Upper lobe of right lung (tissue), 1 donor: Measurements from ENCODE around the gene EIF4E2. TPM values are rescaled to one million over a fixed set of nuclear protein-coding genes. Genes with fewer than 3 reads are reported as not detected.

ENCODE experiments used
- ATAC-seq: fragments of 200-7000 bp; cut with Tn5 transposase; one replicate; pipeline ENCODE4 v1.9.1; 2020; ENCODE audit warnings: mild to moderate bottlenecking, moderate library complexity
- DNase-seq: peaks from one replicate; pipeline ENCODE4 v3.0.0-alpha.2; 2020
- H3K27ac ChIP-seq: fragments of 200-600 bp; one replicate; pipeline ENCODE4 v1.8.0; 2022
- H3K27me3 ChIP-seq: fragments of 200-600 bp; one replicate; pipeline ENCODE4 v1.8.0; 2022; ENCODE audit warnings: mild to moderate bottlenecking
- H3K36me3 ChIP-seq: fragments of 200-600 bp; one replicate; pipeline ENCODE4 v1.8.0; 2022
- H3K4me1 ChIP-seq: fragments of 200-600 bp; one replicate; pipeline ENCODE4 v1.8.0; 2022
- H3K4me3 ChIP-seq: fragments of 200-600 bp; one replicate; pipeline ENCODE4 v1.8.0; 2022; ENCODE audit warnings: mild to moderate bottlenecking
- H3K9me3 ChIP-seq: fragments of 200-600 bp; one replicate; pipeline ENCODE4 v1.8.0; 2022
- CTCF ChIP-seq: fragments of 200-600 bp; IDR thresholded peaks from one replicate; pipeline ENCODE4 v1.8.0; 2022; ENCODE audit warnings: antibody characterized with exemption
- intact Hi-C: fragments of 100-400 bp; cut with DNase I; formaldehyde crosslinking; loops from one replicate; pipeline ENCODE4 v1.11.0; 2022
- total RNA-seq: library from RNA; stranded (reverse); fragmentation: NEBNext Ultra II Directional; extraction: Animal tissue kit (Norgen Biotek cat#: 25700); gene quantifications from one replicate; pipeline ENCODE4 v1.2.1, GENCODE V29; 2021
- donor health status: DM: no; HTN: yes; CAD: no; lungs with severe emphysema.

Gene EIF4E2
- total RNA-seq, 1 donor from 2014 or later = 68.0 TPM

- H3K27ac ChIP-seq = no peak within 1 kb of the TSS
- H3K4me1 ChIP-seq = peaks cover 15% of the 10 kb centered on the region
- DNase-seq (no peak), ATAC-seq (no peak)
- no peaks in the 10 kb centered on the region for H3K9me3 ChIP-seq
- peaks cover 51% of the 10 kb centered on the region for H3K27me3 ChIP-seq
- no peak for TF ChIP-seq CTCF
- no peak within 1 kb of the TSS for H3K4me3 ChIP-seq
- intact Hi-C loops = loop anchor here (10.0 kb wide), 1 partner anchor 615 kb away; no protein-coding TSS in a partner anchor
- no peaks in the 10 kb centered on the region for H3K36me3 ChIP-seq
Measured at GRCh38 chr2:232519581-232520438, 30.7 kb upstream of the EIF4E2 start, which contains the start of gene PRSS56. Gene PRSS56 (plus strand): TSS chr2:232520388. CDS start chr2:232520599, 211 bp downstream.

- H3K4me1 ChIP-seq = peaks cover 15% of the 10 kb centered on the region
Measured at GRCh38 chr2:232520489-232520888, 30.0 kb upstream of the EIF4E2 start.

GRCh38 chr2:232521098-232521497, 29.4 kb upstream of the EIF4E2 start:
- ATAC-seq = no peak
- intact Hi-C loops = loop anchor here (10.0 kb wide), 1 partner anchor 616 kb away; no protein-coding TSS in a partner anchor
- no peak overlapping the region for H3K27ac ChIP-seq
- no peaks in the 10 kb centered on the region for H3K9me3 ChIP-seq
- no peak for DNase-seq
- peaks cover 15% of the 10 kb centered on the region for H3K4me1 ChIP-seq
- no peak for TF ChIP-seq CTCF
- no peaks in the 10 kb centered on the region for H3K36me3 ChIP-seq
- H3K4me3 ChIP-seq = no peak overlapping the region
- H3K27me3 ChIP-seq = peaks cover 62% of the 10 kb centered on the region

More at GRCh38 chr2:232520489-232520888, 30.0 kb upstream of the EIF4E2 start:
- Histone ChIP-seq H3K9me3 (no peaks in the 10 kb centered on the region), H3K27me3 (peaks cover 58% of the 10 kb centered on the region), H3K4me3 (no peak overlapping the region), H3K27ac (no peak overlapping the region), H3K36me3 (no peaks in the 10 kb centered on the region)
- ATAC-seq (no peak), DNase-seq (no peak)
- intact Hi-C loops = loop anchor here (10.0 kb wide), 1 partner anchor 616 kb away; no protein-coding TSS in a partner anchor
- TF ChIP-seq CTCF = no peak

- intact Hi-C loops = loop anchor here (10.0 kb wide), 1 partner anchor 617 kb away; no protein-coding TSS in a partner anchor
- peaks cover 69% of the 10 kb centered on the region for H3K27me3 ChIP-seq
- H3K4me1 ChIP-seq = peaks cover 15% of the 10 kb centered on the region
- no peaks in the 10 kb centered on the region for H3K9me3 ChIP-seq
- H3K36me3 ChIP-seq = no peaks in the 10 kb centered on the region
- TF ChIP-seq CTCF = peak; percentile 92
- ATAC-seq (peak; percentile 75), DNase-seq (peak; percentile 79)
- peak overlapping the region; percentile 14 for H3K4me3 ChIP-seq
- H3K27ac ChIP-seq = no peak overlapping the region
Measured at GRCh38 chr2:232521959-232522622, 28.4 kb upstream of the EIF4E2 start.

GRCh38 chr2:232522623-232523401, 27.7 kb upstream of the EIF4E2 start:
- Histone ChIP-seq H3K27me3 (peaks cover 69% of the 10 kb centered on the region), H3K4me3 (no peak overlapping the region), H3K27ac (no peak overlapping the region), H3K9me3 (no peaks in the 10 kb centered on the region), H3K36me3 (no peaks in the 10 kb centered on the region), H3K4me1 (peaks cover 15% of the 10 kb centered on the region)
- intact Hi-C loops = loop anchor here (10.0 kb wide), 1 partner anchor 618 kb away; no protein-coding TSS in a partner anchor
- no peak for ATAC-seq
- no peak for TF ChIP-seq CTCF
- no peak for DNase-seq
